H1 (cell line): Measurements from ENCODE around the gene OR8A1.

Source experiments
- CTCF ChIP-seq, 3 experiments: IDR thresholded peaks; 1 replicate in 2 of 3; 2 replicates in 1 of 3; pipeline versions ENCODE4 v1.5.1 to v1.6.1; 2011; ENCODE audit warnings: low read length in 3 of 3, mild to moderate bottlenecking in 3 of 3, inconsistent platforms in 2 of 3, low read depth in 1 of 3, moderate library complexity in 1 of 3; ENCODE audit not compliant: insufficient read depth in 1 of 3; ENCODE audit errors: control extremely low read depth in 1 of 3
- POLR2A ChIP-seq, 2 experiments: IDR thresholded peaks; 1 replicate in 1 of 2; 2 replicates in 1 of 2; pipeline ENCODE4 v1.6.1; 2011; ENCODE audit warnings: low read depth in 2 of 2, low read length in 2 of 2, mild to moderate bottlenecking in 2 of 2; ENCODE audit errors: control extremely low read depth in 1 of 2

GRCh38 chr11:124569697-124570096 lies at the start of gene OR8A1:
- TF ChIP-seq CTCF (IDR thresholded peaks at IDR 0.05; ENCODE audit: control extremely low read depth in 1 of 3, insufficient read depth in 1 of 3, low read depth in 1 of 3, low read length in 3 of 3), result no peak
- TF ChIP-seq POLR2A (IDR thresholded peaks at IDR 0.05; ENCODE audit: control extremely low read depth in 1 of 2, low read depth in 2 of 2, low read length in 2 of 2), result no peak
